Pancreas (tissue), 10 donors: ENCODE measurements around the gene RITA1. TPM values are rescaled to one million over a fixed set of nuclear protein-coding genes. Genes with fewer than 3 reads are reported as not detected.

ENCODE experiments used
- ATAC-seq, 4 donors: fragments of 200-7000 bp; cut with Tn5 transposase; one replicate each; pipeline versions ENCODE4 v1.8.0 to v1.9.1; 2020; ENCODE audit warnings: mild to moderate bottlenecking in 4 of 4, moderate library complexity in 4 of 4
- DNase-seq, 6 donors: peaks; one replicate each; pipeline ENCODE4 v3.0.0-alpha.2; 2020
- FAIRE-seq: peaks from 2 replicates; lab custom pipeline; 2012; peaks lifted over from hg19 to GRCh38; lab: Jason Lieb, UNC
- H3K27ac ChIP-seq, 4 donors: fragments of 200-600 bp; sonication (generic); 1 replicate in 3 of 4; 2 replicates in 1 of 4; pipeline versions ENCODE4 v1.5.0 to v1.8.0; 2020
- H3K27me3 ChIP-seq, 4 donors: fragments of 200-600 bp; one replicate each; pipeline ENCODE4 v1.8.0; 2021
- H3K36me3 ChIP-seq, 3 donors: fragments of 200-600 bp; sonication (generic) in 1 of 3; one replicate each; pipeline versions ENCODE4 v1.5.0 to v1.8.0; 2020 to 2021
- H3K4me1 ChIP-seq, 3 donors: fragments of 200-600 bp; one replicate each; pipeline ENCODE4 v1.8.0; 2021
- H3K4me3 ChIP-seq, 4 donors: fragments of 200-600 bp; sonication (generic) in 2 of 4; one replicate each; pipeline versions ENCODE4 v1.5.0 to v1.8.0; 2020 to 2021
- H3K9me3 ChIP-seq, 4 donors: fragments of 200-600 bp; one replicate each; pipeline ENCODE4 v1.8.0; 2021
- WGBS, 2 donors: extraction: QIAGEN DNeasy Blood & Tissue Kit; methylation state at CpG; one replicate each; pipeline ENCODE4 v1.1.7; 2013; 5-methylcytosine and 5-hydroxymethylcytosine counted together
- intact Hi-C, 3 donors: fragments of 100-400 bp; cut with DNase I; formaldehyde crosslinking; loops; one replicate each; pipeline versions ENCODE4 v1.11.1 to v1.14.2; 2022
- polyA plus RNA-seq, 2 donors: library from polyadenylated mRNA; stranded (reverse); fragments of 200-250 nt; gene quantifications; one replicate each; pipeline ENCODE4 v1.2.3, GENCODE V29; 2013
- total RNA-seq, 6 donors: library from RNA; stranded (reverse); fragmentation: NEBNext Ultra II Directional in 4 of 6; extraction: Animal tissue kit (Norgen Biotek cat#: 25700) in 4 of 6; gene quantifications; one replicate each; pipeline versions ENCODE4 v1.2.1 to v1.2.4, GENCODE V29; 2021 to 2023
- TF ChIP-seq, protein P1 (sequence below), 4 donors: fragments of 200-600 bp; sonication (generic) in 3 of 4; IDR thresholded peaks; one replicate each; pipeline versions ENCODE4 v1.5.0 to v1.8.0; 2021; ENCODE audit warnings: antibody characterized with exemption in 4 of 4
- donor health status: healthy with polysubstance abuse.
- donor health status: DM: no; HTN: no; CAD: no; lungs with moderate emphysema.
- donor health status: DM: no; HTN: no; CAD: no.
- donor health status: control.
- donor health status: control.
- donor health status: Bipolar disorder and iron deficiency.
- donor health status: DM: yes; HTN: yes; CAD: no.
- donor health status: DM: no; HTN: no; CAD: no.
- donor health status: DM: no; HTN: no; CAD: no.
- donor health status: DM: yes; HTN: yes; CAD: no.

RITA1 gene
- total and polyA plus RNA-seq, 8 donors = 4.8 to 8.9 (median 5.4) TPM

DNA sequence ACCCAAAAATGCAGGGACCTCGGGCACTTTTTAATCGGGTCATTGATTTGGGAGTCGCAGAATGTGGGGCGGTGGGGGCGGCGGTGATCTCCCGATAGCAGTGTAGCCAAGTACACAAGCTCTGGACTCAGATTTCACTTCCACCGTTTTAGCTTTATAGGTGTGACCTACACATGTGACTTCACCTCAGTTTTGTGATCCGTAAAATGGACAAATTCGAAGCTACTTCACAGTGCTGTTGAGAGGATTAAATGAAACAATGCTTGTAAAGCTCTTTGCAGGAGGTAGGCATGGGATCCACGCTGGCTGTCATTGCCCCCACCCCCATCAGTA is 478 bp downstream of the RITA1 start:
- Histone ChIP-seq H3K27me3 (no peaks in the 10 kb centered on the region), H3K36me3 (no peaks in the 10 kb centered on the region), H3K9me3 (no peaks in the 10 kb centered on the region), H3K4me1 (peaks cover 4 to 13% (median 8%) of the 10 kb centered on the region in 3 donors), H3K27ac (peak overlapping the region in 3 of 4 donors; percentile 87 to 95 (median 92)), H3K4me3 (peak overlapping the region; percentile 68 to 100 (median 91))
- intact Hi-C loops = no loop called here
- DNase-seq (peak in 1 of 6 donors; percentile 33), FAIRE-seq (no peak), ATAC-seq (peak in 2 of 4 donors; percentile 1 to 2)
- WGBS, 2 donors = 2 to 5% methylated on average over 11 of the region's 11 CpGs
- TF ChIP-seq, protein P1, sequence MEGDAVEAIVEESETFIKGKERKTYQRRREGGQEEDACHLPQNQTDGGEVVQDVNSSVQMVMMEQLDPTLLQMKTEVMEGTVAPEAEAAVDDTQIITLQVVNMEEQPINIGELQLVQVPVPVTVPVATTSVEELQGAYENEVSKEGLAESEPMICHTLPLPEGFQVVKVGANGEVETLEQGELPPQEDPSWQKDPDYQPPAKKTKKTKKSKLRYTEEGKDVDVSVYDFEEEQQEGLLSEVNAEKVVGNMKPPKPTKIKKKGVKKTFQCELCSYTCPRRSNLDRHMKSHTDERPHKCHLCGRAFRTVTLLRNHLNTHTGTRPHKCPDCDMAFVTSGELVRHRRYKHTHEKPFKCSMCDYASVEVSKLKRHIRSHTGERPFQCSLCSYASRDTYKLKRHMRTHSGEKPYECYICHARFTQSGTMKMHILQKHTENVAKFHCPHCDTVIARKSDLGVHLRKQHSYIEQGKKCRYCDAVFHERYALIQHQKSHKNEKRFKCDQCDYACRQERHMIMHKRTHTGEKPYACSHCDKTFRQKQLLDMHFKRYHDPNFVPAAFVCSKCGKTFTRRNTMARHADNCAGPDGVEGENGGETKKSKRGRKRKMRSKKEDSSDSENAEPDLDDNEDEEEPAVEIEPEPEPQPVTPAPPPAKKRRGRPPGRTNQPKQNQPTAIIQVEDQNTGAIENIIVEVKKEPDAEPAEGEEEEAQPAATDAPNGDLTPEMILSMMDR (IDR thresholded peaks at IDR 0.05) = no peak

DNA sequence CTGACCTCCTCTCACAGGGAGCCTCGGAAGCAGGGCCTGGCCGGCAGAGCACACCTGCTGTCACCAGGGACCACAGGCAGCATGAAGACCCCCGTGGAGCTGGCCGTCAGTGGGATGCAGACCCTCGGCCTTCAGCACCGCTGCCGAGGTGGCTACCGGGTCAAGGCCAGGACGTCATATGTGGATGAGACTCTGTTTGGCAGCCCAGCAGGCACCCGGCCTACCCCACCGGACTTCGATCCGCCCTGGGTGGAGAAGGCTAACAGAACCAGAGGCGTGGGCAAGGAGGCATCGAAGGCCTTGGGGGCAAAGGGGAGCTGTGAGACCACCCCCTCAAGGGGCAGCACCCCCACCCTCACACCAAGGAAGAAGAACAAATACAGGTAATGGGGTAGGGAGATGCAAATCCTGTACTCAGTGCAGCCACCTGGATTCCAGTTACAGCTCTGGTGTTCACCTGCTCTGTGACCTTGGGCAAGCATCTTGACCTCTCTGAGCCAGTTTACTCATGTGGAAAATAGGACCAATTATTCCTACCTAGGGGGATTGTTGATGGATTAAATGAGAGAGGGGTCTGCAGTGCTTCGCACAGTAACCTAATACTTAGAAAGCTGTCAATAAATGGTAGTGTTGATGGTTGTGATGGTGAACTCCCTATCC is 1.3 kb downstream of the RITA1 start:
- TF ChIP-seq, protein P1 (IDR thresholded peaks at IDR 0.05) = no peak
- H3K4me3 ChIP-seq = peak overlapping the region in 2 of 4 donors; percentile 68 to 95
- ATAC-seq (no peak), DNase-seq (peak in 1 of 6 donors; percentile 77), FAIRE-seq (no peak)
- intact Hi-C loops = no loop called here
- peaks cover 4 to 13% (median 8%) of the 10 kb centered on the region in 3 donors for H3K4me1 ChIP-seq
- H3K36me3 ChIP-seq = peaks cover 0 to 4% (median 3%) of the 10 kb centered on the region in 3 donors
- H3K27me3 ChIP-seq = no peaks in the 10 kb centered on the region
- 38 to 48% methylated on average over 16 of the region's 16 CpGs for WGBS, 2 donors
- no peak overlapping the region for H3K27ac ChIP-seq
- H3K9me3 ChIP-seq = no peaks in the 10 kb centered on the region

DNA sequence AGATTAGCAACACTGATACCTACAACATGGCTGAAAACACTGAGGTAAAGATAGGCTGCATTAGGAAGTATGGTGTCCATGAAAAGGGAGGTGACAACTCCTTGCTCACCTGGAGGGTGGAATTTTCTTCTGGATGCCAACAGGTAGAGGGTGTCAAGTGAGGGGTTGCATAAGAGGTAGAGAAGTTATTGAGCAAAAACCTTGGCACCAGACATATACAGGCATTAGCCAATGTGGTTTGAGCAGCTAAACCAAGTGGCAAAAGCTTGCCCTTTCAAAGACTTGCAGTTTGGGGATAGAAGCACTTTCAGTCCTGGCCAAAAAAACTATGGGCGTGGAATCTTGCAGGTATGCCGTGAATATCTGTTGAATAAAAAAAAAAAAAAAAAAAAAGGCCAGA is 3.8 kb downstream of the RITA1 start:
- ATAC-seq = no peak
- intact Hi-C loops = no loop called here
- Histone ChIP-seq H3K9me3 (no peaks in the 10 kb centered on the region), H3K27ac (no peak overlapping the region), H3K27me3 (no peaks in the 10 kb centered on the region), H3K36me3 (peaks cover 0 to 4% (median 3%) of the 10 kb centered on the region in 3 donors), H3K4me1 (peaks cover 0 to 8% (median 4%) of the 10 kb centered on the region in 3 donors), H3K4me3 (no peak overlapping the region)
- TF ChIP-seq, protein P1 (IDR thresholded peaks at IDR 0.05) = no peak
- DNase-seq = no peak
- no peak for FAIRE-seq
- WGBS, 2 donors = 77 to 85% methylated on average over 2 of the region's 2 CpGs

DNA sequence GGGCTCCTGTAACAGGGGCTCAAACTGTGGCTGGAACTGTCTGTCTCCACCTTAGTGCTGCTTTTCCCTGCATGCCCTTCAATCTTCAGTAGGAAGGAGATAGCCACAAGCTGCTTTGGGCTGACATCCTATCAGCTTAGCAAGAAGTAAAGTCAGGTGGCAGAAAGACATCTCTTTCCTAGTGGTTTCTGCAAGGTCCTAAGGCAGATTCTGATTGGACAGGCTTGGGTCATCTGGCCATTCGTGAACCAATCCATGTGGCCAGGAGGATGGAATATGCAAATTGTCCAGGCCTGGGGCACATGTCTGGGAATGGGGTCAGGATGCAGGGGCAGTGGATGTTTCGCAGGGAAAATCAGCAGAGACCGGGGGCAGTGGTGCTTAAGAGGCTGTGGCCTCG is 5.2 kb downstream of the RITA1 start:
- ATAC-seq (no peak), FAIRE-seq (no peak), DNase-seq (no peak)
- 95 to 96% methylated on average over 4 of the region's 4 CpGs for WGBS, 2 donors
- H3K27ac ChIP-seq = no peak overlapping the region
- H3K36me3 ChIP-seq = peaks cover 0 to 4% (median 3%) of the 10 kb centered on the region in 3 donors
- H3K9me3 ChIP-seq = no peaks in the 10 kb centered on the region
- H3K4me1 ChIP-seq = peaks cover 0 to 8% (median 4%) of the 10 kb centered on the region in 3 donors
- intact Hi-C loops = loop anchor here in 1 of 3 donors (10.0 kb wide), 1 partner anchor 234 kb away; the partner anchor contains the start of gene SDSL
- no peaks in the 10 kb centered on the region for H3K27me3 ChIP-seq
- TF ChIP-seq, protein P1 (IDR thresholded peaks at IDR 0.05) = no peak
- H3K4me3 ChIP-seq = no peak overlapping the region

DNA sequence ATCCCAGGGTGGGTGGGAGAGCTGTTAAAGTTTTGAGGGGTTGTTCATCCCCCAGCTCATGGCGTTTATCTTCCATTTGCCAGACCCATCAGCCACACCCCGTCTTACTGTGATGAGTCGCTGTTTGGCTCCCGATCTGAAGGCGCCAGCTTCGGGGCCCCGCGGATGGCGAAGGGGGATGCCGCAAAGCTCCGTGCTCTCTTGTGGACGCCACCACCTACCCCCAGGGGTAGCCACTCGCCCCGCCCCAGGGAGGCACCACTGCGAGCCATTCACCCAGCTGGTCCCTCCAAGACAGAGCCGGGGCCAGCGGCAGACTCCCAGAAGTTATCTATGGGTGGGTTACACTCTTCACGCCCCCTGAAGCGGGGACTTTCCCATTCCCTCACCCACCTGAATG is 5.7 kb downstream of the RITA1 start:
- intact Hi-C loops = loop anchor here in 1 of 3 donors (10.0 kb wide), 1 partner anchor 234 kb away; the partner anchor contains the start of gene SDSL
- H3K36me3 ChIP-seq = peaks cover 0 to 4% (median 3%) of the 10 kb centered on the region in 3 donors
- ATAC-seq (no peak), DNase-seq (peak in 1 of 6 donors; percentile 64), FAIRE-seq (no peak)
- H3K4me3 ChIP-seq = no peak overlapping the region
- H3K27me3 ChIP-seq = no peaks in the 10 kb centered on the region
- WGBS, 2 donors = 93 to 96% methylated on average over 19 of the region's 19 CpGs
- H3K9me3 ChIP-seq = no peaks in the 10 kb centered on the region
- H3K4me1 ChIP-seq = peaks cover 0 to 5% (median 4%) of the 10 kb centered on the region in 3 donors
- no peak overlapping the region for H3K27ac ChIP-seq
- TF ChIP-seq, protein P1 (IDR thresholded peaks at IDR 0.05) = no peak
